ENCODE results near the gene PLCG2.
"Not testable (repeated sequence)": the region's sequence is repeated elsewhere in the genome, so short reads cannot be mapped to it uniquely, and the experiment has no call there.

PLCG2 gene

GRCh38 chr16:81790277-81790676 lies 11.2 kb downstream of the PLCG2 start:
- DNase-seq (ENCODE audit: low read depth), result no peak

DNA sequence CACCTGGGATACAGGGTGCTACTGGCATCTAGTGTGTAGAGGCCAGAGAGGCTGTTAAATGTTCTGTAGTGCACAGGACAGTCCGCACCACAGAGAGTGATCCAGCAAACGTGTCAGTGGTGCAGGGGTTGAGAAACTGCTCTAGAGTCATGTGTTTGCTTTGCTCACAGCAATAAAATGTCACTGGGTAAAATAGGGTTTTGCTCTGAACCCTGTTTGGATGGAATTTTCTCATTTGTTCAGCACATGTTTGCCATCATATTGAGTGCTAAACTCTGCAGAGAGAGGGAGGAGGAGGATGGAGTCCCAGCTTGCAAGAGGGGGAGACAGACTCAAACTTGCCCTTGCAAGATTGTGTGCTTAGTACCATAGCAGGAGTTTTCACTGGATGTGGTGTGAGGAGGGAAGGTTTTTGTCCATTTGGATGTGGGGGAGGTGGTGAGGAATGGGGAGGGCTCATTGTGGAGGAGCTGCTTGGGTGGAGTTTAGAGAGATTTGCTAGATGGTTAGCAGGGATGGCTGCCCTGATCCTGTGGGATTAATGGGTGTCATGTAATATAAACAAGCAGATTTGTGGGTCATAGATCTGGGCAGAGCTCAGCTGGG lies 11.8 kb downstream of the PLCG2 start:
- no peak for DNase-seq (ENCODE audit: low read depth)

DNA sequence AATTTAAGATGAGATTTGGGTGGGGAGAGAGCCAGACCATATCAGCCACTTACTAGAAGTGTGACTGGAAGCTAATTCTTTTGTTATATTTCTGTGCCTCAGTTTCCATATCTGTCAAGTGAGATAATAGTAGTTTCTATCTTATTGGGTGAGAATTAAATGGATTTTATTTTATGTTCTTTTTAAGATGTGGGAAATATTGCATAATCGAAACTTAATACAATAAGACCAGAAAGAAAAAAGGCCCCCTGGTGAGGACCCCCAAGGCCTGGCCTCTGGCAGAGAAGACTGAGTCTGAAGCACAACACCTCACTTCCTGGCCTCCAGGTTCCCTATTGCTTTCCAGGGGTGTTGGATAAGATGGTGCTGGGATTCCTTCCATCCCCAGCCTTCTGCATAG lies 13.7 kb downstream of the PLCG2 start:
- DNase-seq (ENCODE audit: low read depth), result no peak

DNA sequence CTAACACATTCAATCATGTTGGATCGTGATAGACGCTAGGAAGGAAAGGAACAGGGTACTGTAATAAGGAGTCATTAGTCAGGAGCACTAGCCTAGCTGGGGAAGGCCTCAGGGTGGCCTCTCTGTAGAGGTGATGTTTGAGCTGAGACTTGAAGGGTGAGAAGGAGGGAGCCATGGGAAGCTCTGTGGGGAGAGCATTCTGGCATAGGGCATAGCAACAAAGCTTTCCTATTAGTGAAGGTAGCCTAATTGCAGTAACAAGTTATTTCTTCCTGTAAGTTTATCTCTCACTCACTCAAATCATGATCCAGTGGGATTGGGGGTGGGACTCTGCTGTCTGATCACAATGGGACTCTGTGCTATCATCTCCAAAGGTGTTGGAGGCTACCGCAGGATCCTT lies 16.1 kb downstream of the PLCG2 start:
- no peak for DNase-seq (ENCODE audit: low read depth)

GRCh38 chr16:81796035-81796434 lies 16.9 kb downstream of the PLCG2 start:
- no peak for DNase-seq (ENCODE audit: low read depth)

DNA sequence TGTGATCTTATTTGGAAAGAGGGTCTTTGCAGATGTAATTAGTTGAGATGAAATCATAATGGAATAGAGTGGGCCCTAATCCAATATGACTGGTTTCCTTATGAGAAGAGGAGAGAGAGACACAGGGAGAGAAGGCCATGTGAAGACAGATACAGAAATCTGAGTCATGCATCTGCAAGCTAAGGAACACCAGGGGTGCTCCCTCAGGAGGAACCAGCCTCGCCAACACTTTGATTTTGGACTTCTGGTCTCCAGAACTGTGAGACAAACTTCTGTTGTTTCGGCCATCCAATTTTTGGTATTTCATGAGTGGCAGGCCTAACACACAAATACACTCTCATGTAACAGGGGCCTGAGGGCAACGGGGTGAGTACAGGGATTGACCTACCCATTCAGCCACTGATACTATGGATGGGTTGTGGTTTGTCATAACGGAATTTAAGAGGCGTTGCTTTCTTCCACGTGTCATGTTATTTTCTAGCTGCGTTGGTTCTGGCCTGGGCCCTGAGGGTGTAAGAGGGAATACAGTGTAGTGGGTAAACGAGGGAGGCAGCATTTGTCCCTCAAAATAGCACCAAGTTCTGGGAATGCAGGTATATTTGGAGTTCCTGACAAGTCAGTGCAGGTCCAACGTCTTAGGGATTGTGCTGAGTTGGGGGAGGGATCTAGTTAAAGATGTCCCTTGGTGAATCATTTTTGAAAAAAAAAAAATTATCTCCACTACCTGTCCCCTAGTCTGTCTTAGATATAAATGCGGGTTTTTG lies 17.7 kb downstream of the PLCG2 start:
- DNase-seq (ENCODE audit: low read depth), result no peak

- no peak for DNase-seq (ENCODE audit: low read depth)
These were observed 18.4 kb downstream of the PLCG2 start for GRCh38 chr16:81797443-81797842.

DNA sequence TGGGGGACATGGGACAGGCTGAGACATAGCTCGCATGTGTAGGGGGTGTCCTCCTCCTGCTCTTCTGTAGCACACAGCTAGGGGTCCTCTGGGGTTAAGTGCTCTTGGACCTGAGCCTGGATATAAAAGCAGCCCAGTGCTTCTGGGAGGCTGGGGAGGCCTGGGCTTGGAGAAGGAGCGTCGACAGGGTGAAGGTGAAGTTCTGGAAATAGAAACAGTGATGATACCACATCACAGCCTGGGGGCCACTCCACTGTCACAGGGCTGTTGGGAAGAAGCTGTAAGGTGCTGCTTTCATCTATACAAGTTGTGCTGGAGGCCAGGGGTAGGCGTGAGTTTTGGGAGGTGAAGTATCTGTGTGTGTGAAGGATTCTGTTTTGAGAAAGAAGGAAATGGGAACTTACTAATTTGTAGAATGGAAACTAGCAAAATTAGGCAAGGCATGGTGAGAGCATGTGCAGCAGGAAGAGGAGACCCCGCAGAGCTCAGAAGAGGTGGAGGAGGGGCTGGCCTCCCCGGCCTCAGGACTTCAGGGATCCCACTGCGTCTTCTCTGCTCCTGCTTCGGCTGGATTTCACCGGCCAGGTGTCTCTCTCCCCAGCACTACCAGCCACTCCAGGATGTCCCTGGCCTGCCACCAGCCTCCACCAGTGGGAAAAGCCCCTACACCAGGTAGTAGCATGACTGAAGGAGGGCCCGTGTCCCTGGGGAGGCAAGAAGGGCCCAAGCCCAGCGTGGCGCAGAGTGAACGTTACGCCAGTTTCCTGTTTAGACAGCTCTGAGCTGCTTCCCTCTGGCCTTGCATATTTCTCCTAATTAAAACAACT lies 19.4 kb downstream of the PLCG2 start:
- DNase-seq (ENCODE audit: low read depth), result no peak

- no peak for DNase-seq (ENCODE audit: low read depth)
These were observed 20.0 kb downstream of the PLCG2 start for GRCh38 chr16:81799138-81799504.

GRCh38 chr16:81801724-81802123 lies 22.6 kb downstream of the PLCG2 start:
- not testable (repeated sequence) for DNase-seq (ENCODE audit: low read depth)

DNA sequence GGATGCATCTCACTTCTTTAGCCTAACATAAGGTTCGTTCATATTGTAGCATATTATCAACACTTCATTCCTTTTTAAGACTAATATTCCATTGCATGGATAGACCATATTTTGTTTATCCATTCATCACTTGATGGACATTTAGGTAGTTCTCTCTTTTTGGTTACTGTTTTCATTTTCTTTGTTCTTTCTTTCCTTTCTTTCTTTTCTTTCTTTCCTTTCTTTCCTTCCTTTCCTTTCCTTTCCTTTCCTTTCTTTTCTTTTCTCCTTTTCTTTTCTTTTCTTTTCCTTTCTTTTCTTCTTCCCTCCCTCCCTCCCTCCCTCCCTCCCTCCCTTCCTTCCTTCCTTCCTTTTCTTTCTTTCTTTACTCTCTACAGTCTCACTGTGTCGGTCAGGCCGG lies 24.2 kb downstream of the PLCG2 start:
- no peak for DNase-seq (ENCODE audit: low read depth)

DNA sequence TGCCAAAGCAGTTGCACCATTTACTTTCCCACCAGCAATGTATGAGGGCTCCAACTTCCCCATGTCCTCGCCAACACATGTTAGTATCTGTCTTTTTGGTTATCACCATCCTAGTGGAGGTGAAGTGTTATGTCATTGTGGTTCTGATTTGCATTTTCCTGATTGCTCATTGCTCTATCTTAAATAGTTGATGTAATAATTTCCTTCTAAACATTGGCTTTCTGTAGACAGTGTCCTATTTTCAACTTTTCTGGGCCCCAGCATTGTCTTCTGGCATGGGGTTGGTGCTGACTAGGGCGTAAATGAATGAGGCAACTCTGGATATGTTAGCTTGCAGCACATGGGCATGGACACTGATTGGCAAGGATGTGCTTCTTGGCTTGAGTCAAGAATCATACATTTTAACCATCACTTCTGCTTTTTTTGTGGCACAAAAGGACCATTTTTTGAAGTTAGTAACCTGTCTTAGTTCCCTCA lies 25.1 kb downstream of the PLCG2 start:
- DNase-seq (ENCODE audit: low read depth), result no peak

- no peak for DNase-seq (ENCODE audit: low read depth)
These were observed 27.6 kb downstream of the PLCG2 start for GRCh38 chr16:81806696-81807095.

GRCh38 chr16:81807767-81808358 lies 28.8 kb downstream of the PLCG2 start:
- DNase-seq (ENCODE audit: low read depth), result no peak

DNA sequence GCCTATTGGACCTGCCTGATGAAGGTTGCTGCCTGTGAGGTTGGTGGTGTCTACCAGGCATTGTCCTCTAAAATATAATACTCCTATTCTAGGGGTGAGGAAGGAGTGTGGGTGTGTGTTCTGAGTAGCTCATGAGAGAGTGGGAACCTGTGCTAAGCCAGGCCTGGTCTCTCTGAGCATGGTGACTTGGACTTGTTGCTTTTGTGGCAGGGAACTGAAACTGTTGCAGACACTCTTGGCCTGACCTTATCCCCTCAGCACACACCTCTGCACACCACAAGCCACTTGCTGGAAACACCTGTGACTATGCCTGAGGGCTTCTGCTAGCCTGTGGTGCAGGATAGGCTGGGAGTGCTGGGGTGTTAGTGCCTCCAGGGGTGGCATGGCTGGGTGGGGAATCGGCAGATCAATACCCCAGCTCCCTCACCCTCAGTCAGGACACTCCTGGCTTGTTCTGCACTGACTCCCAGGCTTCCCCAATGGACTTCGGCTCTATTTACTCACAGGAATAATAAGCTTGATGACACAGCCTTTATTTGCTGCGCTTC lies 29.9 kb downstream of the PLCG2 start:
- peak; percentile 9 for DNase-seq (ENCODE audit: low read depth)

DNA sequence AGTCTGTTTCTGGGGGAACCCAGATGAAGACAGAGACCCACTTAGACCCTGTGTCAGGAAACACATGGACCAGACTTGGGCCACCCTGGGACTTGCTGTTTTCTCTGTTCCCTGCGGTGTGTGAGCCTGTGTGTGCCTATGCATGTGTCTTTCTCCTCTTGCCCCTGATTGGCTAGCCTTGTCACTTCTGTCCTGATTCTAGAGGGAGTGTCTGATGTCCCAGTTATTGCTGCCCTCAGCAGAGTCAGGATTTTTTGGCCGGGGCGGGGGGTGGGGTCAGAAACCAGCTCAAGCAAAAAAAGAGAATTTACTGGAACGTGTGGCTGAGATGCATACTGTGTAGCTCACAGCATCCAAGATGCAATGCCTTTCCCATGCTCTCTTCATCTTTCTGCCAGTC lies 30.5 kb downstream of the PLCG2 start:
- no peak for DNase-seq (ENCODE audit: low read depth)

DNA sequence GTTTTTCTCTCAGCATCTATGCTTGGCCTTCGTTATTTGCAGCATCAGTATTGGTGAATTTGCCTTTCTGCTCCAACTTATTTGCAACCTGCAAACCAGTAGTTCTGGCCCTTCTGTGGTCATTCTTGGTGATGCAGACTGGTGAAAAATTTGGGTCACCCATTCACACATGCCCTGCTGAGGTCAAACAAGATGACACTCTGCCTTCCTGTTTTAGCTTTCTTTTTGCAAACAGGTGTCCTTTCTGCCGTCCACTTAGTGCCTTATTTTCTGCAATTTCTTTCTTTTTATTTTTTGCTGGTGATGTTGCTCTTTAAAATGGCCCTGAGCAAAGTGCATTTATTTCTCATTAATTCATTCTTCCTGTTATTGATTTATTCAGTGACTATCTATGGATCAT lies 31.3 kb downstream of the PLCG2 start:
- DNase-seq (ENCODE audit: low read depth), result no peak

- DNase-seq (ENCODE audit: low read depth), result no peak
These were observed 31.9 kb downstream of the PLCG2 start for GRCh38 chr16:81810894-81811538.

- no peak for DNase-seq (ENCODE audit: low read depth)
These were observed 34.6 kb downstream of the PLCG2 start for GRCh38 chr16:81813648-81814047.

DNA sequence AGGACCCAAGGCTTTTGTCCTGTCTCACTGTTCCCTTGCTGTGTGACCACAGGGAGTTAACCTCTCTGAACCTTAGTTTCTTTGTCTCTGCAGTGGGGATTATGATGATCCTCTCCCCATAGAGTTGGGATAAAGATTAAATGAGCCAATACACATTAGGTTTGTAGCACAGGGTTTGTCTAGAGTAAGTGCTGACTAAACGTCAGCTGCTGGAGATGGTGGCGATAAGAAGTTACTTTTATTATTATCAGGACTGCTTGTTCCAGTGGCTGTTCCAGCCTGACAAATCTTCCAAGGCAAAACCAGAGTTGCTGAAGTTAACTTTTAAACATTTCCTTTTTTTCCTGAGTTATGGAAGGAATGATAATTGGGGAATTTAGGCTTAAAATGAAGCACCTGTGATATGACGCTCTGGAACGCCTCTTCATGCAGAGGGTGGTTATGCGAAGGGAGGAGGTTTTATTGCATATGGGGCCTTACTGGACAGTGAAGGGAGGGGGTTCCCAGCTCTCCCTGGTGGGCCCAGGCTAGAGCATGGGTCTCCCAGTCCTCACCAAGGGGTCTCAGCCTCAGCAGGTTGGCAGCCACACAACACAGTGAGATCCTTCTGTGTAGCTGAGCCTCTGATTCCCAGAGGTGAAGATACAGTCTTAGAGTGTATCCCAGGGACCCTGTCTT lies 35.8 kb downstream of the PLCG2 start:
- DNase-seq (ENCODE audit: low read depth), result no peak

- DNase-seq (ENCODE audit: low read depth), result no peak
These were observed 36.3 kb downstream of the PLCG2 start for GRCh38 chr16:81815429-81815766.
